H9 (cell line): ENCODE results near the gene SEPTIN2. TPM values are rescaled to one million over a fixed set of nuclear protein-coding genes. Genes with fewer than 3 reads are reported as not detected.
A peak's percentile ranks its signal among the peaks of the same experiment; 100 is the strongest.

Experiments used
- DNase-seq: peaks from one replicate; pipeline ENCODE4 v3.0.0-alpha.2; 2017
- H2AFZ ChIP-seq: one replicate; pipeline ENCODE4 v1.6.1; 2013; ENCODE audit warnings: mild to moderate bottlenecking, low read length, control low read depth, moderate library complexity
- H2AK5ac ChIP-seq: 2 replicates; pipeline ENCODE4 v1.6.1; 2013; ENCODE audit warnings: low read length, control low read depth, mixed read lengths; ENCODE audit not compliant: insufficient read length
- H2BK120ac ChIP-seq: one replicate; pipeline ENCODE4 v1.6.1; 2013; ENCODE audit warnings: low read depth, mild to moderate bottlenecking, low read length, control low read depth, inconsistent platforms; ENCODE audit not compliant: poor library complexity, severe bottlenecking
- H2BK12ac ChIP-seq: 2 replicates; pipeline ENCODE4 v1.6.1; 2013; ENCODE audit warnings: low read length, control low read depth, mixed read lengths, low read depth; ENCODE audit not compliant: insufficient read length
- H2BK15ac ChIP-seq: 2 replicates; pipeline ENCODE4 v1.6.1; 2013; ENCODE audit warnings: low read depth, low read length, control low read depth
- H2BK20ac ChIP-seq: one replicate; pipeline ENCODE4 v1.6.1; 2013; ENCODE audit warnings: low read depth, mild to moderate bottlenecking, low read length, control low read depth, inconsistent platforms; ENCODE audit not compliant: poor library complexity, severe bottlenecking
- H2BK5ac ChIP-seq: 2 replicates; pipeline ENCODE4 v1.6.1; 2013; ENCODE audit warnings: low read length, control low read depth, mixed read lengths; ENCODE audit not compliant: insufficient read length
- H3K14ac ChIP-seq: 2 replicates; pipeline ENCODE4 v1.6.1; 2013; ENCODE audit warnings: low read length, control low read depth; ENCODE audit not compliant: insufficient read depth
- H3K18ac ChIP-seq: 2 replicates; pipeline ENCODE4 v1.6.1; 2013; ENCODE audit warnings: low read depth, mild to moderate bottlenecking, mixed read lengths, low read length, control low read depth; ENCODE audit not compliant: insufficient read length
- H3K23ac ChIP-seq: 2 replicates; pipeline ENCODE4 v1.6.1; 2013; ENCODE audit warnings: low read length, control low read depth, mixed read lengths, low read depth; ENCODE audit not compliant: insufficient read length
- H3K23me2 ChIP-seq: 2 replicates; pipeline ENCODE4 v1.6.1; 2013; ENCODE audit warnings: low read depth, mild to moderate bottlenecking, mixed read lengths, low read length, control low read depth; ENCODE audit not compliant: insufficient read length, poor library complexity, severe bottlenecking
- H3K27ac ChIP-seq: 2 replicates; pipeline ENCODE4 v1.5.1; 2013; ENCODE audit warnings: low read length, control low read depth, mixed read lengths, low read depth; ENCODE audit not compliant: insufficient read length
- H3K27me3 ChIP-seq: 2 replicates; pipeline ENCODE4 v1.6.1; 2013; ENCODE audit warnings: low read length, control low read depth, inconsistent platforms; ENCODE audit not compliant: insufficient read depth
- H3K4ac ChIP-seq: 2 replicates; pipeline ENCODE4 v1.6.1; 2013; ENCODE audit warnings: low read depth, mild to moderate bottlenecking, control low read depth, inconsistent platforms, low read length, moderate library complexity
- H3K4me1 ChIP-seq: 2 replicates; pipeline ENCODE4 v1.6.1; 2013; ENCODE audit warnings: low read length, control low read depth, inconsistent platforms; ENCODE audit not compliant: insufficient read depth
- H3K4me2 ChIP-seq: 2 replicates; pipeline ENCODE4 v1.6.1; 2013; ENCODE audit warnings: low read length, control low read depth, mixed read lengths; ENCODE audit not compliant: insufficient read length, insufficient read depth
- H3K56ac ChIP-seq: 2 replicates; pipeline ENCODE4 v1.6.1; 2013; ENCODE audit warnings: low read depth, mild to moderate bottlenecking, mixed read lengths, low read length, control low read depth; ENCODE audit not compliant: insufficient read length
- H3K79me1 ChIP-seq: 2 replicates; pipeline ENCODE4 v1.6.1; 2013; ENCODE audit warnings: low read depth, mild to moderate bottlenecking, moderate library complexity, low read length, control low read depth, inconsistent platforms; ENCODE audit not compliant: insufficient read depth, poor library complexity, severe bottlenecking
- H3K79me2 ChIP-seq: 2 replicates; pipeline ENCODE4 v1.6.1; 2013; ENCODE audit warnings: low read length, control low read depth, inconsistent platforms; ENCODE audit not compliant: insufficient read depth
- H3K9ac ChIP-seq: 2 replicates; pipeline ENCODE4 v1.6.1; 2013; ENCODE audit warnings: low read length, control low read depth, mixed read lengths; ENCODE audit not compliant: insufficient read length; ENCODE audit errors: extremely low read depth
- H3K9me3 ChIP-seq: one replicate; pipeline ENCODE4 v1.6.1; 2013; ENCODE audit warnings: low read depth, low read length, inconsistent platforms; ENCODE audit not compliant: control insufficient read depth
- H3T11ph ChIP-seq: one replicate; pipeline ENCODE4 v1.6.1; 2013; ENCODE audit warnings: mild to moderate bottlenecking, low read length, control low read depth, inconsistent platforms
- H4K20me1 ChIP-seq: one replicate; pipeline ENCODE4 v1.6.1; 2013; ENCODE audit not compliant: control insufficient read depth, insufficient read length, insufficient read depth
- H4K5ac ChIP-seq: 2 replicates; pipeline ENCODE4 v1.6.1; 2013; ENCODE audit warnings: low read depth, mild to moderate bottlenecking, mixed read lengths, low read length, control low read depth; ENCODE audit not compliant: insufficient read length
- H4K8ac ChIP-seq: replicated peaks from 2 replicates; pipeline ENCODE4 v1.6.1; 2013; ENCODE audit warnings: low read length, control low read depth, mixed read lengths, low read depth; ENCODE audit not compliant: insufficient read length
- H4K91ac ChIP-seq: 2 replicates; pipeline ENCODE4 v1.6.1; 2013; ENCODE audit warnings: low read depth, mild to moderate bottlenecking, moderate library complexity, mixed read lengths, low read length, control low read depth; ENCODE audit not compliant: insufficient read length
- H3K27ac Mint-ChIP-seq, 3 experiments: 2 replicates in 2 of 3; 3 replicates in 1 of 3; pipeline ENCODE4 v1.8.0; 2020 to 2021; ENCODE audit warnings: mixed read lengths in 3 of 3, mild to moderate bottlenecking in 1 of 3, moderate library complexity in 1 of 3
- H3K27me3 Mint-ChIP-seq: 2 replicates; pipeline ENCODE4 v1.8.0; 2021; ENCODE audit warnings: low read depth, mild to moderate bottlenecking, moderate library complexity, mixed read lengths
- H3K36me3 Mint-ChIP-seq, 3 experiments: 2 replicates in 2 of 3; 3 replicates in 1 of 3; pipeline ENCODE4 v1.8.0; 2020 to 2021; ENCODE audit warnings: low read depth in 3 of 3, mixed read lengths in 3 of 3; ENCODE audit not compliant: insufficient read depth in 1 of 3
- H3K4me1 Mint-ChIP-seq, 2 experiments: 2 replicates each; pipeline ENCODE4 v1.8.0; 2020; ENCODE audit warnings: mixed read lengths in 2 of 2
- H3K4me3 Mint-ChIP-seq, 2 experiments: 2 replicates in 1 of 2; 3 replicates in 1 of 2; pipeline ENCODE4 v1.8.0; 2020 to 2021; ENCODE audit warnings: mild to moderate bottlenecking in 2 of 2, mixed read lengths in 2 of 2, moderate library complexity in 1 of 2
- H3K9me3 Mint-ChIP-seq, 2 experiments: 2 replicates in 1 of 2; 3 replicates in 1 of 2; pipeline ENCODE4 v1.8.0; 2020; ENCODE audit warnings: mild to moderate bottlenecking in 2 of 2, mixed read lengths in 2 of 2, moderate library complexity in 1 of 2
- CTCF ChIP-seq: fragments of 200-600 bp; sonication (generic); conservative IDR thresholded peaks from 3 replicates; pipeline ENCODE4 v1.8.0; 2021; ENCODE audit warnings: antibody characterized with exemption, mild to moderate bottlenecking
- whole genome bisulfite sequencing: extraction: QIAGEN DNeasy Blood & Tissue Kit; methylation state at CpG from one replicate; pipeline ENCODE4 v1.1.7; 2013; ENCODE audit warnings: missing lambda C conversion rate, low lambda C conversion rate, mixed read lengths; ENCODE audit not compliant: insufficient read length; ENCODE audit errors: extremely low coverage; 5-methylcytosine and 5-hydroxymethylcytosine counted together
- total RNA-seq: library from RNA; stranded (reverse); gene quantifications from 2 replicates; pipeline ENCODE4 v1.2.1, GENCODE V29; 2021

The SEPTIN2 gene
- total RNA-seq, 1 experiment from 2014 or later: 385 TPM

- no peaks in the 10 kb centered on the region for H3K23me2 ChIP-seq
- H3K4me2 ChIP-seq: no peak overlapping the region
- H2BK120ac ChIP-seq: no peak overlapping the region
- H2BK20ac ChIP-seq: no peak overlapping the region
- no peaks in the 10 kb centered on the region for H3K4me1 ChIP-seq
- Mint-ChIP-seq H3K4me3 (no peak overlapping the region), H3K36me3 (peaks cover 24 to 82% (median 66%) of the 10 kb centered on the region in 3 experiments; a peak in 6 of 7 replicates), H3K27ac (peak overlapping the region in 1 of 3 experiments; percentile 34; a peak in 2 of 7 replicates), H3K9me3 (no peaks in the 10 kb centered on the region), H3K4me1 (peaks cover 2 to 3% of the 10 kb centered on the region in 2 experiments), H3K27me3 (no peaks in the 10 kb centered on the region)
- no peaks in the 10 kb centered on the region for H4K20me1 ChIP-seq
- no peak overlapping the region for H3T11ph ChIP-seq
- TF ChIP-seq CTCF: no peak
- no peak overlapping the region for H3K18ac ChIP-seq
- no peak overlapping the region for H3K56ac ChIP-seq
- H3K9me3 ChIP-seq: no peaks in the 10 kb centered on the region
- no peak overlapping the region for H2BK12ac ChIP-seq
- no peak overlapping the region for H2AFZ ChIP-seq
- H2AK5ac ChIP-seq: no peak overlapping the region
- H3K9ac ChIP-seq: no peak overlapping the region
- WGBS: no CpG with 5 or more reads among the region's 4 CpGs
- no peak overlapping the region for H2BK15ac ChIP-seq
- peaks cover 3% of the 10 kb centered on the region; the same call in 1 of the 2 replicates for H3K79me2 ChIP-seq
- H3K27ac ChIP-seq: no peak overlapping the region
- H3K4ac ChIP-seq: no peak overlapping the region
- H4K5ac ChIP-seq: no peak overlapping the region
- H3K79me1 ChIP-seq: peaks cover 6% of the 10 kb centered on the region
- no peak overlapping the region for H2BK5ac ChIP-seq
- no peak for DNase-seq
- H3K23ac ChIP-seq: no peak overlapping the region
- no peaks in the 10 kb centered on the region for H3K27me3 ChIP-seq
- no peak overlapping the region for H4K8ac ChIP-seq
- H3K14ac ChIP-seq: no peak overlapping the region
- H4K91ac ChIP-seq: no peak overlapping the region
Measured at GRCh38 chr2:241330616-241330981, 14.9 kb downstream of the SEPTIN2 start.
